ENCODE data around the gene MUC5B. TPM values are rescaled to one million over a fixed set of nuclear protein-coding genes. Genes with fewer than 3 reads are reported as not detected.
A peak's percentile ranks its signal among the peaks of the same experiment; 100 is the strongest.

Gene MUC5B
- total RNA-seq, 1 experiment from 2014 or later, result 24.3 TPM

- peak; percentile 35 for DNase-seq
- POLR2A ChIA-PET (ENCODE audit: unreplicated experiment), result interaction anchor here (0.6 kb wide), 1 partner anchor 20 kb away, joined by 10 read pairs; no protein-coding TSS in a partner anchor
- no peaks in the 10 kb centered on the region for H4K20me1 ChIP-seq (ENCODE audit: low read length)
- H3K27ac ChIP-seq (ENCODE audit: low read length), result peak overlapping the region; percentile 62
- peak overlapping the region; percentile 51 for H3K4me2 ChIP-seq (ENCODE audit: low read length)
- H3F3A ChIP-seq (ENCODE audit: low read length, unreplicated experiment), result no peaks in the 10 kb centered on the region
- CTCF ChIA-PET, result no interaction called here
- peaks cover 28% of the 10 kb centered on the region for H3K4me1 ChIP-seq (ENCODE audit: insufficient read depth, low read length)
- TSS peak; percentile 44 for BruUV-seq (replicated peaks)
- no peaks in the 10 kb centered on the region for H3K9me2 ChIP-seq (replicated peaks; ENCODE audit: low read length)
- H3K27me3 ChIP-seq (ENCODE audit: low read length), result no peaks in the 10 kb centered on the region
- ATAC-seq, result peak; percentile 16
- no peak overlapping the region for H2AFZ ChIP-seq (ENCODE audit: low read length)
- no peaks in the 10 kb centered on the region for H3K79me2 ChIP-seq (ENCODE audit: low read length)
- no peaks in the 10 kb centered on the region for H3K9me3 ChIP-seq (ENCODE audit: low read length)
- intact Hi-C loops (cut with micrococcal nuclease), result loop anchor here (5.0 kb wide), 2 partner anchors 71 to 111 kb away; no protein-coding TSS in a partner anchor
- no peaks in the 10 kb centered on the region for H3K36me3 ChIP-seq (ENCODE audit: low read depth, low read length)
- TF ChIP-seq EZH2 (IDR thresholded peaks at IDR 0.05; ENCODE audit: low read length, unreplicated experiment) (no peak), CTCF (conservative IDR thresholded peaks at IDR 0.05; ENCODE audit: low read depth, low read length) (no peak), EZH2phosphoT487 (IDR thresholded peaks at IDR 0.05; ENCODE audit: borderline replicate concordance, low read length) (no peak)
- H3K9ac ChIP-seq (ENCODE audit: low read length), result peak overlapping the region; percentile 29
- peak overlapping the region; percentile 17; the same call in 1 of the 2 replicates for H3K4me3 ChIP-seq (ENCODE audit: low read length)
Observed at GRCh38 chr11:1223346-1224110, 662 bp downstream of the MUC5B start.

- H3K9me2 ChIP-seq (replicated peaks; ENCODE audit: low read length), result no peaks in the 10 kb centered on the region
- peaks cover 28% of the 10 kb centered on the region for H3K4me1 ChIP-seq (ENCODE audit: insufficient read depth, low read length)
- ATAC-seq (peak; percentile 15), DNase-seq (peak; percentile 42)
- TF ChIP-seq EZH2phosphoT487 (IDR thresholded peaks at IDR 0.05; ENCODE audit: borderline replicate concordance, low read length) (no peak), EZH2 (IDR thresholded peaks at IDR 0.05; ENCODE audit: low read length, unreplicated experiment) (no peak), CTCF (conservative IDR thresholded peaks at IDR 0.05; ENCODE audit: low read depth, low read length) (no peak)
- peak overlapping the region; percentile 51 for H3K4me2 ChIP-seq (ENCODE audit: low read length)
- BruUV-seq (replicated peaks), result TSS peak; percentile 61
- intact Hi-C loops (cut with micrococcal nuclease), result loop anchor here (5.0 kb wide), 2 partner anchors 72 to 112 kb away; no protein-coding TSS in a partner anchor
- H3K27ac ChIP-seq (ENCODE audit: low read length), result peak overlapping the region; percentile 62
- no peaks in the 10 kb centered on the region for H3F3A ChIP-seq (ENCODE audit: low read length, unreplicated experiment)
- no peaks in the 10 kb centered on the region for H3K9me3 ChIP-seq (ENCODE audit: low read length)
- no peak overlapping the region for H2AFZ ChIP-seq (ENCODE audit: low read length)
- ChIA-PET CTCF (no interaction called here), POLR2A (ENCODE audit: unreplicated experiment) (interaction anchor here (0.6 kb wide), 1 partner anchor 21 kb away, joined by 10 read pairs; no protein-coding TSS in a partner anchor)
- H4K20me1 ChIP-seq (ENCODE audit: low read length), result no peaks in the 10 kb centered on the region
- no peaks in the 10 kb centered on the region for H3K79me2 ChIP-seq (ENCODE audit: low read length)
- peak overlapping the region; percentile 17 for H3K4me3 ChIP-seq (ENCODE audit: low read length)
- no peaks in the 10 kb centered on the region for H3K27me3 ChIP-seq (ENCODE audit: low read length)
- H3K9ac ChIP-seq (ENCODE audit: low read length), result peak overlapping the region; percentile 29
- H3K36me3 ChIP-seq (ENCODE audit: low read depth, low read length), result no peaks in the 10 kb centered on the region
Observed at GRCh38 chr11:1224111-1224490, 1.2 kb downstream of the MUC5B start.

Measured in PC-3 (cell line).